ENCODE measurements around the gene URI1.

DNA sequence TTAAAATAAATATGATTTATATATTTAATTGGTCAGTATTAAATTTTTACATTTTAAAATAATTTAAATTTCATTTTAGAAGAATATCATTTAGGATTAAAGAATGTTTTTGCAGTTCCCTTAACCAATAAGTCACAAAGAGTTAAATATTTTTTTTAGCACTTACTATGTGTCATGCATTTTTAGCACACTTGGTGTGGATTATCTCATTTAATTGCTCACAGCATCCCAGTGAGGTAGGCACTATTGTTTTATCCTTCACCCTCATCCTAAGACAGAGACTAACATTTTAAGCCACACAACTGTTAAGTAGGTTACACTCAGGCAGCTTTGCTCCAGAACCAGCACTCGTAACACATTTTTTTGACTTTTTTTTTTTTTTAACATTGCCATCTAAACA is 78.2 kb downstream of the URI1 start:
- no peak for TF ChIP-seq ZBTB7A (tag by site-specific recombination; IDR thresholded peaks at IDR 0.05; ENCODE audit: low read depth)
- no peak for TF ChIP-seq SALL2 (tag by site-specific recombination; IDR thresholded peaks at IDR 0.05; ENCODE audit: borderline replicate concordance)
- no peak for TF ChIP-seq ZNF174 (tag by site-specific recombination; IDR thresholded peaks at IDR 0.05)

Data from HEK293 (cell line).